Heart left ventricle (tissue), 13 donors: ENCODE data around the gene TF.

ENCODE experiments used
- CTCF ChIP-seq, 12 donors: fragments of 200-600 bp; sonication (generic) in 4 of 12; IDR thresholded peaks; one replicate each; pipeline versions ENCODE4 v1.5.0 to v1.8.0; 2018 to 2022; ENCODE audit warnings: antibody characterized with exemption in 12 of 12, mild to moderate bottlenecking in 5 of 12
- POLR2A ChIP-seq, 2 donors: fragments of 450-650 bp; IDR thresholded peaks; one replicate each; pipeline ENCODE4 v1.6.1; 2017; ENCODE audit warnings: antibody characterized with exemption in 2 of 2, mild to moderate bottlenecking in 2 of 2, moderate library complexity in 2 of 2
- donor health status: ischemic (EF 13 %, LVEDD 7.1; RV severe dilation, severe dysfunction).
- donor health status: DM: no; HTN: yes; CAD: no.
- donor health status: DM: no; HTN: no; CAD: no.
- donor health status: ischemic (EF 25% LVEDD 6.9; RV normal size, moderate dysfunction).
- donor health status: ischemic (EF 25% LVEDD 5.7; RV mildly dilated, moderate dysfunction).
- donor health status: ischemic (EF 35%, LVEDD 5.7; RV mildly dilated, moderate dysfunction).
- donor health status: nonischemic (EF 11% LVEDD 7.7; RV severe dilation, severe dysfunction).
- donor health status: DM: yes; HTN: yes; CAD: no.
- donor health status: PGD.
- donor health status: ischemic (EF 29% LVEDD 5.4; RV normal size, mild dysfunction).
- donor health status: nonischemic (EF 23%, LVEDD 6.1; RV moderate dilation, normal function).

- TF ChIP-seq CTCF (IDR thresholded peaks at IDR 0.05) (no peak), POLR2A (IDR thresholded peaks at IDR 0.05) (no peak)
Measured at GRCh38 chr3:133699903-133700302, 46.3 kb upstream of the TF start.
